Stomach (tissue), 19 donors: Measurements from ENCODE around the gene DENND4B. TPM values are rescaled to one million over a fixed set of nuclear protein-coding genes. Genes with fewer than 3 reads are reported as not detected.
A peak's percentile ranks its signal among the peaks of the same experiment; 100 is the strongest.

ENCODE experiments used
- DNase-seq, 2 donors: peaks; one replicate each; pipeline versions ENCODE4 v3.0.0 to v3.0.0-alpha.2; 2013 to 2019
- H3K27ac ChIP-seq, 5 donors: fragments of 200-600 bp in 4 of 5; sonication (generic) in 4 of 5; one replicate each; pipeline ENCODE4 v1.5.1; 2013 to 2019; ENCODE audit warnings: mild to moderate bottlenecking in 1 of 5, moderate library complexity in 1 of 5
- H3K27me3 ChIP-seq, 3 donors: fragments of 200-600 bp; sonication (generic); one replicate each; pipeline ENCODE4 v1.5.1; 2017 to 2019; ENCODE audit warnings: mixed run types in 1 of 3
- H3K36me3 ChIP-seq, 4 donors: fragments of 200-600 bp; sonication (generic); 1 replicate in 3 of 4; 2 replicates in 1 of 4; pipeline ENCODE4 v1.5.1; 2016 to 2019
- H3K4me1 ChIP-seq, 4 donors: fragments of 200-600 bp; sonication (generic); one replicate each; pipeline ENCODE4 v1.5.1; 2016 to 2019
- H3K4me3 ChIP-seq, 4 donors: fragments of 200-600 bp; sonication (generic) in 3 of 4; one replicate each; pipeline ENCODE4 v1.5.1; 2016 to 2019; ENCODE audit warnings: mild to moderate bottlenecking in 1 of 4
- H3K9me3 ChIP-seq, 4 donors: fragments of 200-600 bp; sonication (generic); one replicate each; pipeline ENCODE4 v1.5.1; 2016 to 2019
- CTCF ChIP-seq, 7 experiments: fragments of 450-650 bp in 4 of 7; fragments of 200-600 bp in 3 of 7; sonication (generic) in 3 of 7; IDR thresholded peaks; one replicate each; pipeline ENCODE4 v1.5.1; 2016 to 2019; ENCODE audit warnings: antibody characterized with exemption in 7 of 7, control low read depth in 2 of 7, mild to moderate bottlenecking in 1 of 7
- EP300 ChIP-seq: sonication (generic); formaldehyde crosslinking; IDR thresholded peaks from one replicate; pipeline ENCODE4 v1.6.1; 2017; ENCODE audit warnings: antibody characterized with exemption
- POLR2A ChIP-seq, 4 donors: fragments of 450-650 bp; IDR thresholded peaks; one replicate each; pipeline ENCODE4 v1.6.1; 2016; ENCODE audit warnings: antibody characterized with exemption in 4 of 4, control low read depth in 2 of 4, mild to moderate bottlenecking in 1 of 4, moderate library complexity in 1 of 4
- POLR2AphosphoS5 ChIP-seq, 3 donors: sonication (generic); formaldehyde crosslinking; IDR thresholded peaks; one replicate each; pipeline ENCODE4 v1.6.1; 2016; ENCODE audit warnings: antibody characterized with exemption in 3 of 3
- WGBS, 5 donors: extraction: QIAGEN DNeasy Blood & Tissue Kit in 3 of 5; methylation state at CpG; one replicate each; pipeline versions ENCODE4 v1.1.5 to v1.1.7; 2013 to 2018; 5-methylcytosine and 5-hydroxymethylcytosine counted together
- intact Hi-C: fragments of 100-400 bp; cut with DNase I; formaldehyde crosslinking; loops from one replicate; pipeline ENCODE4 v1.15.1; 2023; ENCODE audit warnings: low total_unique reads
- long read RNA-seq, 10 donors: transcript quantifications; one replicate each; lab custom pipeline, GENCODE V29; 2026
- polyA plus RNA-seq, 3 donors: library from polyadenylated mRNA; stranded (reverse); fragments of 200-250 nt; gene quantifications; one replicate each; pipeline ENCODE4 v1.2.3, GENCODE V29; 2013
- total RNA-seq, 5 donors: library from RNA; depleted of rRNA; stranded (reverse); fragments of >200 nt; gene quantifications; one replicate each; pipeline versions ENCODE4 v1.1.0 to v1.2.3, GENCODE V29; 2014 to 2016
- donor health status: healthy with polysubstance abuse.
- donor health status: Bipolar disorder and iron deficiency.
- donor health status: healthy.

The DENND4B gene, protein sequence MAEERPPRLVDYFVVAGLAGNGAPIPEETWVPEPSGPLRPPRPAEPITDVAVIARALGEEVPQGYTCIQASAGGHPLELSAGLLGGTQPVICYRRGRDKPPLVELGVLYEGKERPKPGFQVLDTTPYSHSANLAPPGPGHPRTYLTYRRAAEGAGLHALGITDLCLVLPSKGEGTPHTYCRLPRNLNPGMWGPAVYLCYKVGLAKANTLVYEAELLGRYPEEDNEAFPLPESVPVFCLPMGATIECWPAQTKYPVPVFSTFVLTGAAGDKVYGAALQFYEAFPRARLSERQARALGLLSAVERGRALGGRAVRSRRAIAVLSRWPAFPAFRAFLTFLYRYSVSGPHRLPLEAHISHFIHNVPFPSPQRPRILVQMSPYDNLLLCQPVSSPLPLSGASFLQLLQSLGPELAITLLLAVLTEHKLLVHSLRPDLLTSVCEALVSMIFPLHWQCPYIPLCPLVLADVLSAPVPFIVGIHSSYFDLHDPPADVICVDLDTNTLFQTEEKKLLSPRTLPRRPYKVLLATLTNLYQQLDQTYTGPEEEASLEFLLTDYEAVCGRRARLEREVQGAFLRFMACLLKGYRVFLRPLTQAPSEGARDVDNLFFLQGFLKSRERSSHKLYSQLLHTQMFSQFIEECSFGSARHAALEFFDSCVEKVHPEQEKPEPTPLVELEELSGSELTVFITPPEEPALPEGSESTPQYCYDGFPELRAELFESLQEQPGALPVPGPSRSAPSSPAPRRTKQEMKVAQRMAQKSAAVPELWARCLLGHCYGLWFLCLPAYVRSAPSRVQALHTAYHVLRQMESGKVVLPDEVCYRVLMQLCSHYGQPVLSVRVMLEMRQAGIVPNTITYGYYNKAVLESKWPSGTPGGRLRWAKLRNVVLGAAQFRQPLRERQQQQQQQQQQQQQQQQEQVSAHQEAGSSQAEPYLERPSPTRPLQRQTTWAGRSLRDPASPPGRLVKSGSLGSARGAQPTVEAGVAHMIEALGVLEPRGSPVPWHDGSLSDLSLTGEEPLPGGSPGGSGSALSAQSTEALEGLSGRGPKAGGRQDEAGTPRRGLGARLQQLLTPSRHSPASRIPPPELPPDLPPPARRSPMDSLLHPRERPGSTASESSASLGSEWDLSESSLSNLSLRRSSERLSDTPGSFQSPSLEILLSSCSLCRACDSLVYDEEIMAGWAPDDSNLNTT (N-terminal part only)
- total RNA-seq (10 to 100 TPM; 20.9 to 73.0 (median 36.6) TPM), polyA plus RNA-seq (10 to 100 TPM; 11.8 to 19.9 (median 14.1) TPM)
- long read RNA-seq, donor 1, partial matches to known transcripts, result 0 of 1 reads
- long read RNA-seq, donor 1, other reads (novel, unspliced or antisense), result 0 of 1 reads
- long read RNA-seq, donor 2, partial matches to known transcripts, result 0 of 1 reads
- long read RNA-seq, donor 2, other reads (novel, unspliced or antisense), result 0 of 1 reads
- long read RNA-seq, donor 3, result 0 reads
- long read RNA-seq, donor 4, result 0 reads
- long read RNA-seq, donor 5, result 0 reads
- long read RNA-seq, donor 6, result 0 reads
- long read RNA-seq, donor 7, result 0 reads
- long read RNA-seq, donor 8, result 0 reads
- long read RNA-seq, donor 9, partial matches to known transcripts, result 9 of 9 reads
- long read RNA-seq, donor 9, other reads (novel, unspliced or antisense), result 0 of 9 reads
- long read RNA-seq, donor 10, result 0 reads

- 9 to 16% (median 14%) methylated on average over 17 to 28 of the region's 28 CpGs for WGBS, 5 donors
- Histone ChIP-seq H3K27me3 (no peaks in the 10 kb centered on the region), H3K9me3 (no peaks in the 10 kb centered on the region), H3K4me1 (peaks cover 9 to 38% (median 27%) of the 10 kb centered on the region in 4 donors), H3K4me3 (peak within 1 kb of the TSS; percentile 84 to 99 (median 94)), H3K27ac (peak within 1 kb of the TSS; percentile 91 to 100 (median 98)), H3K36me3 (peaks cover 27 to 71% (median 69%) of the 10 kb centered on the region in 4 donors)
- intact Hi-C loops, result loop anchor here (10.0 kb wide), 1 partner anchor 152 kb away; no protein-coding TSS in a partner anchor
- TF ChIP-seq CTCF (IDR thresholded peaks at IDR 0.05), result peak in 6 of 7 experiments; percentile 35 to 99 (median 95)
- TF ChIP-seq POLR2A (IDR thresholded peaks at IDR 0.05), result no peak
- no peak for TF ChIP-seq EP300
- peak in 2 of 3 donors; percentile 37 to 79 for TF ChIP-seq POLR2AphosphoS5 (IDR thresholded peaks at IDR 0.05)
- peak; percentile 84 to 95 for DNase-seq
Measured at GRCh38 chr1:153946622-153947241, at the start of gene DENND4B. Gene DENND4B, minus strand, starts transcription at chr1:153946718. Its CDS starts 2,344 bp downstream, at chr1:153944374.

- H3K4me1 ChIP-seq, result peaks cover 18 to 41% (median 29%) of the 10 kb centered on the region in 4 donors
- WGBS, 5 donors, result 93 to 96% (median 94%) methylated on average over 11 of the region's 11 CpGs
- TF ChIP-seq POLR2A (IDR thresholded peaks at IDR 0.05), result no peak
- no peak for TF ChIP-seq CTCF (IDR thresholded peaks at IDR 0.05)
- TF ChIP-seq EP300, result no peak
- no peak for TF ChIP-seq POLR2AphosphoS5 (IDR thresholded peaks at IDR 0.05)
- no peaks in the 10 kb centered on the region for H3K9me3 ChIP-seq
- no peak overlapping the region for H3K4me3 ChIP-seq
- no peaks in the 10 kb centered on the region for H3K27me3 ChIP-seq
- H3K27ac ChIP-seq, result no peak overlapping the region
- intact Hi-C loops, result no loop called here
- DNase-seq, result no peak
- peaks cover 24 to 47% (median 44%) of the 10 kb centered on the region in 4 donors for H3K36me3 ChIP-seq
Measured at GRCh38 chr1:153995640-153996039, 49.1 kb upstream of the DENND4B start.

- no peaks in the 10 kb centered on the region for H3K27me3 ChIP-seq
- WGBS, 5 donors, result 86 to 92% (median 90%) methylated on average over 3 of the region's 3 CpGs
- TF ChIP-seq EP300 (no peak), CTCF (IDR thresholded peaks at IDR 0.05) (no peak), POLR2AphosphoS5 (IDR thresholded peaks at IDR 0.05) (no peak), POLR2A (IDR thresholded peaks at IDR 0.05) (no peak)
- intact Hi-C loops, result no loop called here
- H3K4me3 ChIP-seq, result no peak overlapping the region
- peaks cover 18 to 43% (median 27%) of the 10 kb centered on the region in 4 donors for H3K4me1 ChIP-seq
- H3K36me3 ChIP-seq, result peaks cover 24 to 47% (median 44%) of the 10 kb centered on the region in 4 donors
- no peak for DNase-seq
- no peak overlapping the region for H3K27ac ChIP-seq
- H3K9me3 ChIP-seq, result no peaks in the 10 kb centered on the region
Measured at GRCh38 chr1:153995202-153995601, 48.7 kb upstream of the DENND4B start.
